ENCODE measurements around the gene FABP2.
"Not testable (repeated sequence)": the region's sequence is repeated elsewhere in the genome, so short reads cannot be mapped to it uniquely, and the experiment has no call there.

FABP2 gene

DNA sequence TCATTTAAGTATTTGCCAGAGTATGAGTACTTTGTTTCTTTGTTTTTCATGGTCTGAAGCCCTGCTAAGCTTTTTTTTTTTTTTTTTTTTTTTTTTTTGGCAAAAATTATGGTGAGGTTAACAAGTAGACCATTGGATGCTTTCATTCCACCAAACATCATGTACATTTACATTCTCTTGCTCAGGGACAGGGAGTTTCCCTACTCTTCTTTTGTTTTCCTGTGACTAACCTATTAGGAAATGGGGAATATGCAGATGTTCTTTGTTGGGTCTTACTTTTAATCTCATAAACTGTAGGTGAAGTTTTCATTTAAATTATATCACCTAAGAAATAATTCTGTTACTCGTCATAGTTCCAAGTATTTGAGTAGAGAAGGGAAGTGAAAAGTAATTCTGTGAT, 26.2 kb upstream of the FABP2 start:
- DNase-seq (ENCODE audit: low read depth in 1 of 2, low spot score in 1 of 2); H3K27ac ChIP-seq (replicated peaks); H3K4me3 ChIP-seq (replicated peaks; ENCODE audit: insufficient read depth, low read length); H3K27me3 ChIP-seq (ENCODE audit: insufficient read depth, poor library complexity, severe bottlenecking): not testable (repeated sequence)

DNA sequence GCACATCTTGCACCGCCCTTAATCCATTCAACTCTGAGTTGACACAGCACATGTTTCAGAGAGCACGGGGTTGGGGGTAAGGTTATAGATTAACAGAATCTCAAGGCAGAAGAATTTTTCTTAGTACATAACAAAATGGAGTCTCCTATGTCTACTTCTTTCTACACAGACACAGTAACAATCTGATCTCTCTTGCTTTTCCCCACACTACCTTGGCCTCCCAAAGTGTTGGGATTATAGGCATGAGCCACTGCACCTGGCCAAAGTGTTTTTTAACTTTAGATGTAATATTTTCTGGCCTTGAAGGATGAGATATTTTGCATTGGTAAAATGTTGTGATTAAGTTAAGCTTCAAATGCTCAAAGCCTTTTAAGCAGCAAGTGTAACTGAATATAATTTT, 21.4 kb upstream of the FABP2 start:
- not testable (repeated sequence) for H3K4me3 ChIP-seq (replicated peaks; ENCODE audit: insufficient read depth, low read length); H3K27ac ChIP-seq (replicated peaks); H3K27me3 ChIP-seq (ENCODE audit: insufficient read depth, poor library complexity, severe bottlenecking); DNase-seq (ENCODE audit: low read depth in 1 of 2, low spot score in 1 of 2)

DNA sequence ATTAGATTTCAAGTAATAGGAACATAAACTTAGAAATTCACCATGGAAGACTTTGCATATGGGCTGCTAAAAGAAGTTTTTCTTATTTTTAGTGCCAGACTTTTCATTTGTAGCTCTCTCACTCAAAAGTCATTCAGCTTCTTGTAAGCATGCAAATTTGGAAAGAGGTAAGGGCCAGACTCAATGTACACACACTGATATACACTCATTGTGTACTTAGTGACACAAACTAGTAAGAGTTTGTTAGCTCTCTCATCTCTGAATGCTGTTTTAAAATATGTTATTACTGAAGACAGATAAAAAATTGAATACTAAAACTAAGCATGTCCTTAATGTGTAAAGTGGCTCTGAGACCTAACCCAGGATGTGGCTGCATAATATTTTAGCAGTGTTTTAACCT, 18.0 kb upstream of the FABP2 start:
- H3K27ac ChIP-seq (replicated peaks); H3K4me3 ChIP-seq (replicated peaks; ENCODE audit: insufficient read depth, low read length); H3K27me3 ChIP-seq (ENCODE audit: insufficient read depth, poor library complexity, severe bottlenecking); DNase-seq (ENCODE audit: low read depth in 1 of 2, low spot score in 1 of 2): not testable (repeated sequence)

DNA sequence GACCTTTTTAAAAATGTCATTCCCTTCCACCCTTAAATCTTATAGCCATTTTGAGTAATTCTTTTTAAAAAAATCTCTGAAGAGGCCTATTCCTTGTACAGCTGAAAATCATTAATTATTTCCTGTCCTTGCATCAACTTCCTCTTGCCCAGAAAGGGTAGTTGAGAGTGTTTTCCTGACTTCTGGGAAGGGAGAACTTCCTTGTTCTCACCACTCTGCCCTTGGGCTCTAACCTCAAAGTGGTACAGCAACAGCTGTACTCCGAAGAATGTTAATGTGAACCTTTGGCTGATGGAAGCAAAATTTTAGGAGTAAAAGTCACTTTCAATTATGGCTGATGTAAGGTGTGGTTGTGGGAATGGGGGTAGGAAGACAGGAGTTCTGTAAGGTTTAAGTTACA, 15.1 kb upstream of the FABP2 start:
- no peak overlapping the region for H3K4me3 ChIP-seq (replicated peaks; ENCODE audit: insufficient read depth, low read length)
- H3K27me3 ChIP-seq (ENCODE audit: insufficient read depth, poor library complexity, severe bottlenecking), result no peaks in the 10 kb centered on the region

DNA sequence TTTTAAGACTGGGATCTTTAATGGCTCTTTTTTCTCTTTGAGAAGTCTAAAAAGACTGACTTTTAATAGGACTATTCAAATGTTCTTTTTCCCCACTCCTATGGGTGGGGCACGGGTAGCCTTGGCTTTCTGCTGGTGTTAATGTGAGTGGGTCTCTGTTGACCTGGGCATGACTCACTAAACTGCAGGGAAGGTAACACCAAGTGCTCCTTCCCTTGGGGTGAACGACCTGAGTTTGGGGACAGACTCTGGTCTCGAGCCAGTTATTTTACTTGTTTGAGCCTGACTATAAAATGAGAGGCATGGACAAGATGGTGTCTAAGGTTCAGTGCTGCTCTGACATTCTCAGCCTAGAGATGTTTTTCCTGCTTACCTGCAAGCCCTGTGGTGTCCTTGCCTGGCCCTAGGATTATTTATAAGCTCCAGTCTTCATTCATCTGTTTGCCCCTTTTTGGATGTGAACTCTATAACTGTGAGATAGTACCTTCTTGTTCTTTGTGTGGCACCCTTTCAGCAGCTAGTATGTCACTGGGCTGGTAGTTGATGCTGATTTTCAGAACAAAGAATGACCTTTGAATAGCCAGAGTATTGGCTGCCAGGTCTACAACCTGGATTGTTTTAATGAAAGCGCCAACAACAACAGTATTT, 14.5 kb upstream of the FABP2 start:
- H3K4me3 ChIP-seq (replicated peaks; ENCODE audit: insufficient read depth, low read length); H3K27ac ChIP-seq (replicated peaks); H3K27me3 ChIP-seq (ENCODE audit: insufficient read depth, poor library complexity, severe bottlenecking); DNase-seq (ENCODE audit: low read depth in 1 of 2, low spot score in 1 of 2): not testable (repeated sequence)

More for the DNA sequence above, 15.1 kb upstream of the FABP2 start:
- no peak for TF ChIP-seq GABPA (IDR thresholded peaks at IDR 0.05; ENCODE audit: low read depth)
- TF ChIP-seq, protein P1, sequence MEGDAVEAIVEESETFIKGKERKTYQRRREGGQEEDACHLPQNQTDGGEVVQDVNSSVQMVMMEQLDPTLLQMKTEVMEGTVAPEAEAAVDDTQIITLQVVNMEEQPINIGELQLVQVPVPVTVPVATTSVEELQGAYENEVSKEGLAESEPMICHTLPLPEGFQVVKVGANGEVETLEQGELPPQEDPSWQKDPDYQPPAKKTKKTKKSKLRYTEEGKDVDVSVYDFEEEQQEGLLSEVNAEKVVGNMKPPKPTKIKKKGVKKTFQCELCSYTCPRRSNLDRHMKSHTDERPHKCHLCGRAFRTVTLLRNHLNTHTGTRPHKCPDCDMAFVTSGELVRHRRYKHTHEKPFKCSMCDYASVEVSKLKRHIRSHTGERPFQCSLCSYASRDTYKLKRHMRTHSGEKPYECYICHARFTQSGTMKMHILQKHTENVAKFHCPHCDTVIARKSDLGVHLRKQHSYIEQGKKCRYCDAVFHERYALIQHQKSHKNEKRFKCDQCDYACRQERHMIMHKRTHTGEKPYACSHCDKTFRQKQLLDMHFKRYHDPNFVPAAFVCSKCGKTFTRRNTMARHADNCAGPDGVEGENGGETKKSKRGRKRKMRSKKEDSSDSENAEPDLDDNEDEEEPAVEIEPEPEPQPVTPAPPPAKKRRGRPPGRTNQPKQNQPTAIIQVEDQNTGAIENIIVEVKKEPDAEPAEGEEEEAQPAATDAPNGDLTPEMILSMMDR (IDR thresholded peaks at IDR 0.05; ENCODE audit: insufficient read depth, low read length), result no peak
- TF ChIP-seq SPI1 (IDR thresholded peaks at IDR 0.05; ENCODE audit: borderline replicate concordance, low read depth), result peak; percentile 21; the same call in 1 of the 2 replicates
- TF ChIP-seq POLR2AphosphoS5 (IDR thresholded peaks at IDR 0.05; ENCODE audit: low read depth), result no peak
- peak in 1 of 2 experiments; percentile 42 for DNase-seq (ENCODE audit: low read depth in 1 of 2, low spot score in 1 of 2)
- H3K27ac ChIP-seq (replicated peaks), result no peak overlapping the region

DNA sequence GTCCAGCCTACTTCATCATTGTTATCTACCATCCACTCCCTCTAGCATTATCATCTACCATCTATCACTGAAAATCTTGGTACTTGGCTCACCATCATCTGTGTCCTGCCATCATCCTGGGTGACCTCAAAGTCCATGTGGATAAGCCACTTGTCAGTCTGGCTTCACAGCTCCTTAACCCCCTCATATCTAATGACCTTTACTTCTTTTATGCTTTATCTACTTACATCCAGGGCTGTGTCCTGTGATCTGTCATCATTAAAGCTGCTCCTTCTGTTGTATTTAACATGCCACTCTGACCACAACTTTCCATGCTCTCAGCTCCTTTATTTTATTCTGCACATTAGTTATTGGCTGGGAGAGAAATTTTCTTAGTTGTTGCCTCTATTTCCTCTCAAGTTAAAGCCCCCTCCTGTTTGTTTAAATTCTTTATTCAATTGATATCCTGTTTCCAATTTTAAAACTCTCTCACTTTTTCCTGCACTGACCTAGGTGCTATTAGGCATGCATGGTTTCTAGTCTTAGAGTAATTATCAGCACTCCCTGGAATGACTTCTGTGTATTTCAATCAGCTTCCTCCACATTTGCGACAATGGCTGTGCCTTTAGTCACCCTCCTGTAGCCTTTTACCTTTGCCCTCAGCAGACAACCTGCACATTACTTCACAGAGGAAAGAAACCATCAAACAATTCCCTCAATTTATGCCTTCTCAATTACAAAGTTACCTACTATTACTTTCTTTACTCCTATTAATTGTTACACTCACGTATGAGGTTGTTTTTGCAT, 8.1 kb upstream of the FABP2 start:
- no peak for DNase-seq (ENCODE audit: low read depth in 1 of 2, low spot score in 1 of 2)
- Histone ChIP-seq H3K27me3 (ENCODE audit: insufficient read depth, poor library complexity, severe bottlenecking) (no peaks in the 10 kb centered on the region), H3K27ac (replicated peaks) (no peak overlapping the region), H3K4me3 (replicated peaks; ENCODE audit: insufficient read depth, low read length) (no peak overlapping the region)
- TF ChIP-seq SPI1 (IDR thresholded peaks at IDR 0.05; ENCODE audit: borderline replicate concordance, low read depth), result no peak
- no peak for TF ChIP-seq GABPA (IDR thresholded peaks at IDR 0.05; ENCODE audit: low read depth)

DNA sequence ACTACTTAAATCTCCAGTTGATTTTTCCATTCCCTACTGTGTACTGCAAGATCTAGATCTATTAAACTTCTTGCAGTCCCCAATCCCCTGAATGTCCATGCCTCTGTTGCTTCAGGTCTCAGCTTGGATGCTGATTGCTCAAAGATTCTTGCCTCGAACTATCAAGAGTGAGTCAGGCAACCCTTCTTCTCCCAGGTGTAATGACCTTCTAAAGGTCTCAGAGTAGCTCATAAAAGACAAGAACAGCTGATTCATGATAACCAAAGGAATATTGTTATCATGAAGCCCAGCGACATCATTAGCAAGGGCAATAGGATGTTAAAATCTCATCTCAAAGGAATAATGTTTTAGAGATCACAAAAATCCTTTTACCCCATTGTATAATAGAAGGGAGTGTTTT, 6.8 kb upstream of the FABP2 start:
- H3K27me3 ChIP-seq (ENCODE audit: insufficient read depth, poor library complexity, severe bottlenecking), result no peaks in the 10 kb centered on the region
- no peak overlapping the region for H3K4me3 ChIP-seq (replicated peaks; ENCODE audit: insufficient read depth, low read length)
- no peak for TF ChIP-seq POLR2AphosphoS5 (IDR thresholded peaks at IDR 0.05; ENCODE audit: low read depth)
- TF ChIP-seq, protein P1 (IDR thresholded peaks at IDR 0.05; ENCODE audit: insufficient read depth, low read length), result no peak
- TF ChIP-seq, protein P2, sequence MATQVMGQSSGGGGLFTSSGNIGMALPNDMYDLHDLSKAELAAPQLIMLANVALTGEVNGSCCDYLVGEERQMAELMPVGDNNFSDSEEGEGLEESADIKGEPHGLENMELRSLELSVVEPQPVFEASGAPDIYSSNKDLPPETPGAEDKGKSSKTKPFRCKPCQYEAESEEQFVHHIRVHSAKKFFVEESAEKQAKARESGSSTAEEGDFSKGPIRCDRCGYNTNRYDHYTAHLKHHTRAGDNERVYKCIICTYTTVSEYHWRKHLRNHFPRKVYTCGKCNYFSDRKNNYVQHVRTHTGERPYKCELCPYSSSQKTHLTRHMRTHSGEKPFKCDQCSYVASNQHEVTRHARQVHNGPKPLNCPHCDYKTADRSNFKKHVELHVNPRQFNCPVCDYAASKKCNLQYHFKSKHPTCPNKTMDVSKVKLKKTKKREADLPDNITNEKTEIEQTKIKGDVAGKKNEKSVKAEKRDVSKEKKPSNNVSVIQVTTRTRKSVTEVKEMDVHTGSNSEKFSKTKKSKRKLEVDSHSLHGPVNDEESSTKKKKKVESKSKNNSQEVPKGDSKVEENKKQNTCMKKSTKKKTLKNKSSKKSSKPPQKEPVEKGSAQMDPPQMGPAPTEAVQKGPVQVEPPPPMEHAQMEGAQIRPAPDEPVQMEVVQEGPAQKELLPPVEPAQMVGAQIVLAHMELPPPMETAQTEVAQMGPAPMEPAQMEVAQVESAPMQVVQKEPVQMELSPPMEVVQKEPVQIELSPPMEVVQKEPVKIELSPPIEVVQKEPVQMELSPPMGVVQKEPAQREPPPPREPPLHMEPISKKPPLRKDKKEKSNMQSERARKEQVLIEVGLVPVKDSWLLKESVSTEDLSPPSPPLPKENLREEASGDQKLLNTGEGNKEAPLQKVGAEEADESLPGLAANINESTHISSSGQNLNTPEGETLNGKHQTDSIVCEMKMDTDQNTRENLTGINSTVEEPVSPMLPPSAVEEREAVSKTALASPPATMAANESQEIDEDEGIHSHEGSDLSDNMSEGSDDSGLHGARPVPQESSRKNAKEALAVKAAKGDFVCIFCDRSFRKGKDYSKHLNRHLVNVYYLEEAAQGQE (IDR thresholded peaks at IDR 0.05; ENCODE audit: insufficient replicate concordance, low read depth), result no peak
- TF ChIP-seq GABPA (IDR thresholded peaks at IDR 0.05; ENCODE audit: low read depth), result no peak
- no peak for TF ChIP-seq SPI1 (IDR thresholded peaks at IDR 0.05; ENCODE audit: borderline replicate concordance, low read depth)
- DNase-seq (ENCODE audit: low read depth in 1 of 2, low spot score in 1 of 2), result no peak
- no peak overlapping the region for H3K27ac ChIP-seq (replicated peaks)

Data from HL-60 (cell line).